HL-60 (cell line): Measurements from ENCODE around the gene WNK1.

Experiments used
- DNase-seq, 2 experiments: peaks; one replicate each; pipeline ENCODE4 v3.0.0-alpha.2; 2010 to 2020; ENCODE audit warnings: low read depth in 1 of 2, low spot score in 1 of 2
- H3K27ac ChIP-seq: fragments of 250-450 bp; sonication (Bioruptor Pico); replicated peaks from 2 replicates; pipeline ENCODE4 v1.5.1; 2020; ENCODE audit warnings: mild to moderate bottlenecking, moderate library complexity
- H3K27me3 ChIP-seq: fragments of 250-450 bp; sonication (Bioruptor Pico); 2 replicates; pipeline ENCODE4 v1.5.1; 2021; ENCODE audit warnings: mild to moderate bottlenecking, moderate library complexity; ENCODE audit not compliant: insufficient read depth, poor library complexity, severe bottlenecking
- H3K4me3 ChIP-seq: replicated peaks from 2 replicates; pipeline ENCODE4 v1.5.1; 2011; ENCODE audit warnings: mild to moderate bottlenecking, control low read depth, low read length; ENCODE audit not compliant: insufficient read depth
- GABPA ChIP-seq: IDR thresholded peaks from 2 replicates; pipeline ENCODE4 v1.6.1; 2012; ENCODE audit warnings: low read depth
- POLR2AphosphoS5 ChIP-seq: IDR thresholded peaks from 2 replicates; pipeline ENCODE4 v1.6.1; 2012; ENCODE audit warnings: low read depth
- SPI1 ChIP-seq: IDR thresholded peaks from 2 replicates; pipeline ENCODE4 v1.6.1; 2012; ENCODE audit warnings: low read depth, mild to moderate bottlenecking, borderline replicate concordance
- TF ChIP-seq, protein P1 (sequence below): IDR thresholded peaks from 2 replicates; pipeline ENCODE4 v1.6.1; 2012; ENCODE audit warnings: low read depth; ENCODE audit not compliant: insufficient replicate concordance
- TF ChIP-seq, protein P2 (sequence below): IDR thresholded peaks from one replicate; pipeline ENCODE4 v1.5.1; 2011; ENCODE audit warnings: low read length, control low read depth, inconsistent platforms; ENCODE audit not compliant: insufficient read depth

Gene WNK1

DNA sequence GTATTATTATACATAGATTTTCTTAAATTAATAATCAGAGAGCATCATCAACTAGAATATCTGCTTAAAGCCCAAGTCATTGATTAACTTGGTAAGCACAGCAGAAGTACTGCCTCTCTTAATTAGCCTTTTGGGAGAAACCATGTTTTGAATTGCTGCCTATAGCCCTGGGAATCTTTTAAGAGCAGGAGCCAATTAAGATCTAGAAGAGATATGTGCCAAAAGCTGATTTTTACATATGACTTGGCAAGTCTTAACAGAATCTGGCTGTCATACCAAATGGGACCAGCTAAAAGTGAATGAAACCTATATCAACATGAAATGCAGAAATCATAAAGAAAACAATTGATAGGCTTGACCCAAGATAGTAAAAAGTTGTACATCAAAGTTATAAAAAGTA, 23.2 kb upstream of the WNK1 start:
- H3K27me3 ChIP-seq, result no peaks in the 10 kb centered on the region
- no peak overlapping the region for H3K27ac ChIP-seq
- DNase-seq, result no peak
- H3K4me3 ChIP-seq, result no peak overlapping the region
- TF ChIP-seq GABPA, result no peak
- no peak for TF ChIP-seq POLR2AphosphoS5
- TF ChIP-seq, protein P1, sequence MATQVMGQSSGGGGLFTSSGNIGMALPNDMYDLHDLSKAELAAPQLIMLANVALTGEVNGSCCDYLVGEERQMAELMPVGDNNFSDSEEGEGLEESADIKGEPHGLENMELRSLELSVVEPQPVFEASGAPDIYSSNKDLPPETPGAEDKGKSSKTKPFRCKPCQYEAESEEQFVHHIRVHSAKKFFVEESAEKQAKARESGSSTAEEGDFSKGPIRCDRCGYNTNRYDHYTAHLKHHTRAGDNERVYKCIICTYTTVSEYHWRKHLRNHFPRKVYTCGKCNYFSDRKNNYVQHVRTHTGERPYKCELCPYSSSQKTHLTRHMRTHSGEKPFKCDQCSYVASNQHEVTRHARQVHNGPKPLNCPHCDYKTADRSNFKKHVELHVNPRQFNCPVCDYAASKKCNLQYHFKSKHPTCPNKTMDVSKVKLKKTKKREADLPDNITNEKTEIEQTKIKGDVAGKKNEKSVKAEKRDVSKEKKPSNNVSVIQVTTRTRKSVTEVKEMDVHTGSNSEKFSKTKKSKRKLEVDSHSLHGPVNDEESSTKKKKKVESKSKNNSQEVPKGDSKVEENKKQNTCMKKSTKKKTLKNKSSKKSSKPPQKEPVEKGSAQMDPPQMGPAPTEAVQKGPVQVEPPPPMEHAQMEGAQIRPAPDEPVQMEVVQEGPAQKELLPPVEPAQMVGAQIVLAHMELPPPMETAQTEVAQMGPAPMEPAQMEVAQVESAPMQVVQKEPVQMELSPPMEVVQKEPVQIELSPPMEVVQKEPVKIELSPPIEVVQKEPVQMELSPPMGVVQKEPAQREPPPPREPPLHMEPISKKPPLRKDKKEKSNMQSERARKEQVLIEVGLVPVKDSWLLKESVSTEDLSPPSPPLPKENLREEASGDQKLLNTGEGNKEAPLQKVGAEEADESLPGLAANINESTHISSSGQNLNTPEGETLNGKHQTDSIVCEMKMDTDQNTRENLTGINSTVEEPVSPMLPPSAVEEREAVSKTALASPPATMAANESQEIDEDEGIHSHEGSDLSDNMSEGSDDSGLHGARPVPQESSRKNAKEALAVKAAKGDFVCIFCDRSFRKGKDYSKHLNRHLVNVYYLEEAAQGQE, result no peak
- TF ChIP-seq, protein P2, sequence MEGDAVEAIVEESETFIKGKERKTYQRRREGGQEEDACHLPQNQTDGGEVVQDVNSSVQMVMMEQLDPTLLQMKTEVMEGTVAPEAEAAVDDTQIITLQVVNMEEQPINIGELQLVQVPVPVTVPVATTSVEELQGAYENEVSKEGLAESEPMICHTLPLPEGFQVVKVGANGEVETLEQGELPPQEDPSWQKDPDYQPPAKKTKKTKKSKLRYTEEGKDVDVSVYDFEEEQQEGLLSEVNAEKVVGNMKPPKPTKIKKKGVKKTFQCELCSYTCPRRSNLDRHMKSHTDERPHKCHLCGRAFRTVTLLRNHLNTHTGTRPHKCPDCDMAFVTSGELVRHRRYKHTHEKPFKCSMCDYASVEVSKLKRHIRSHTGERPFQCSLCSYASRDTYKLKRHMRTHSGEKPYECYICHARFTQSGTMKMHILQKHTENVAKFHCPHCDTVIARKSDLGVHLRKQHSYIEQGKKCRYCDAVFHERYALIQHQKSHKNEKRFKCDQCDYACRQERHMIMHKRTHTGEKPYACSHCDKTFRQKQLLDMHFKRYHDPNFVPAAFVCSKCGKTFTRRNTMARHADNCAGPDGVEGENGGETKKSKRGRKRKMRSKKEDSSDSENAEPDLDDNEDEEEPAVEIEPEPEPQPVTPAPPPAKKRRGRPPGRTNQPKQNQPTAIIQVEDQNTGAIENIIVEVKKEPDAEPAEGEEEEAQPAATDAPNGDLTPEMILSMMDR, result no peak
- TF ChIP-seq SPI1, result no peak

DNA sequence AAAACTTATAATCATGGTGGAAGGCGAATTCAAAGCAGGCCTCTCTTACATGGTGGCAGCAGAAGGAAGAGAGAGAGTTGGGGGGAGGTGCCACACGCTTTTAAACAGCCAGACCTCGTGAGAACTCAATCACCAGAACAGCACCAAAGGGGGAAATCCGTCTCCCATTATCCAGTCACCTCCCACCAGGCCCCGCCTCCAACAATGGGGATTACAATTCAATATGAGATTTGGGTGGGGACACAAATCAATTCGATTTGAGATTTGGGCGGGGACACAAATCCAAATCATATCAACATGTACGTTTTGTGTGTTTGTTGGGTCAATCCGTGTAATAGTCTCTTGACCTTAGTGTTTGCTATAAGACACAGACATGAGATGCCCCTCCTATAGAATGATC, 21.8 kb upstream of the WNK1 start:
- H3K27me3 ChIP-seq, result no peaks in the 10 kb centered on the region
- no peak overlapping the region for H3K27ac ChIP-seq
- no peak for DNase-seq
- no peak overlapping the region for H3K4me3 ChIP-seq
- TF ChIP-seq GABPA, result no peak
- TF ChIP-seq, protein P2, result no peak
- no peak for TF ChIP-seq POLR2AphosphoS5
- TF ChIP-seq SPI1, result no peak
- TF ChIP-seq, protein P1, result no peak

DNA sequence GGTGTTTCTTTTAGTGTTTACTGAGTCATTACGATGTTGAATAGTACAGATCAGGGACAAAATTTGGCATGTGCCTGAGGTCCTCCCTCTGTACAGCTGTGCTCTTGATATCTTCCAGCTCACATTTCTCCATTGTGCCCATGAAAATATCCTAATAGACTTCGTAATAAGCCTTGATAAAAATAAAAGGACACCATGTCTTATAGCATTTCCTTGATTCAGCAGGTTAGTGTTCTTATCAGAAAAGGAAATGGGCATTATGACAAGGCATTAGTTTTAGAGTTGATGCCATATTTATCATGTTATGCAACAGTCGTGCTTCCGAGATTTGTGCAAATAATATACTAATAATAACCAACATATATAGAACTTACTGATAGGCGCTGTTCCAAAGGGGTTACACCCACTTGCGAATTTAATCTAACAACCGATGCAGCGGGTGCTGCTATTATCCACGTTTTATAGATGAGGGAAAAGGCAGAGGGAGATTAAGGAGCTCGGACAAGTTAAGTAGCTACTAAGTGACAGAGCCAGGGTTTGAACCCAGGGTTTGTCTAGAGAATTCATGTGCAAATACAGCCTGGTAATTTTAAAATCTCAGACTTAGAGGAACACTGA, 15.1 kb upstream of the WNK1 start:
- TF ChIP-seq GABPA, result no peak
- no peak for TF ChIP-seq POLR2AphosphoS5
- TF ChIP-seq SPI1, result no peak
- TF ChIP-seq, protein P2, result no peak
- TF ChIP-seq, protein P1, result no peak
- Histone ChIP-seq H3K4me3 (no peak overlapping the region), H3K27ac (no peak overlapping the region), H3K27me3 (no peaks in the 10 kb centered on the region)
- no peak for DNase-seq
